ENCODE data around the gene SMG1.

DNA sequence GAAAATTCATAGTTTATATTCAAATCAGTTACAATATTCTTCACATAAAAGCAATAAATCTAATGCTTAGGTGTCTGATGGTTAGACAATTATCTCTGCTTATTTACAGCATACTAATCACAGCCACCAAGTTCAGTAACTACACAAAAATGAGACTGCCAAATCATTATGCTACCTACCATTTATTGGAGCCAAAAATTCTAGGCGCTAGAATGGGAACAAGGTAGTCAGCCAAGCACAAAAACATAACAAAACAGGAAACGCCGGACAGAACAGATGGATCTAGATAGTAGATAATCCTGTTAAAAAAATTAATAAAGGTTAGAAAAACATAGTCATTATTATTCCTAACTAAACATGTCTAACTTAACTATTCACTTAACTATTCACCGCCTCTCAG lies 128.5 kb downstream of the SMG1 start:
- TF ChIP-seq, protein P1, sequence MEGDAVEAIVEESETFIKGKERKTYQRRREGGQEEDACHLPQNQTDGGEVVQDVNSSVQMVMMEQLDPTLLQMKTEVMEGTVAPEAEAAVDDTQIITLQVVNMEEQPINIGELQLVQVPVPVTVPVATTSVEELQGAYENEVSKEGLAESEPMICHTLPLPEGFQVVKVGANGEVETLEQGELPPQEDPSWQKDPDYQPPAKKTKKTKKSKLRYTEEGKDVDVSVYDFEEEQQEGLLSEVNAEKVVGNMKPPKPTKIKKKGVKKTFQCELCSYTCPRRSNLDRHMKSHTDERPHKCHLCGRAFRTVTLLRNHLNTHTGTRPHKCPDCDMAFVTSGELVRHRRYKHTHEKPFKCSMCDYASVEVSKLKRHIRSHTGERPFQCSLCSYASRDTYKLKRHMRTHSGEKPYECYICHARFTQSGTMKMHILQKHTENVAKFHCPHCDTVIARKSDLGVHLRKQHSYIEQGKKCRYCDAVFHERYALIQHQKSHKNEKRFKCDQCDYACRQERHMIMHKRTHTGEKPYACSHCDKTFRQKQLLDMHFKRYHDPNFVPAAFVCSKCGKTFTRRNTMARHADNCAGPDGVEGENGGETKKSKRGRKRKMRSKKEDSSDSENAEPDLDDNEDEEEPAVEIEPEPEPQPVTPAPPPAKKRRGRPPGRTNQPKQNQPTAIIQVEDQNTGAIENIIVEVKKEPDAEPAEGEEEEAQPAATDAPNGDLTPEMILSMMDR (IDR thresholded peaks at IDR 0.05) = no peak
- TF ChIP-seq ZFX (IDR thresholded peaks at IDR 0.05; ENCODE audit: borderline replicate concordance) = no peak

Data from 22Rv1 (cell line).